ENCODE results near the gene PFN4.
"Not testable (repeated sequence)": the region's sequence is repeated elsewhere in the genome, so short reads cannot be mapped to it uniquely, and the experiment has no call there.

PFN4 gene

GRCh38 chr2:24100732-24101131 is 22.4 kb downstream of the PFN4 start:
- not testable (repeated sequence) for H3K27me3 ChIP-seq (ENCODE audit: insufficient read depth, low read length); H3K36me3 ChIP-seq (ENCODE audit: insufficient read depth, low read length); H3K27ac ChIP-seq (ENCODE audit: low read depth, low read length)

GRCh38 chr2:24095171-24095677 is 27.9 kb downstream of the PFN4 start:
- H3K27me3 ChIP-seq (ENCODE audit: insufficient read depth, low read length); H3K36me3 ChIP-seq (ENCODE audit: insufficient read depth, low read length); H3K4me3 ChIP-seq (ENCODE audit: low read depth, low read length); H2AFZ ChIP-seq (ENCODE audit: low read length, unreplicated experiment); H3K79me2 ChIP-seq (ENCODE audit: control insufficient read depth, insufficient read depth, low read length, unreplicated experiment); H3K27ac ChIP-seq (ENCODE audit: low read depth, low read length); H3K4me1 ChIP-seq (ENCODE audit: control insufficient read depth, insufficient read depth, low read length, unreplicated experiment): not testable (repeated sequence)

More at GRCh38 chr2:24100732-24101131, 22.4 kb downstream of the PFN4 start:
- H2AFZ ChIP-seq (ENCODE audit: low read length, unreplicated experiment); H3K79me2 ChIP-seq (ENCODE audit: control insufficient read depth, insufficient read depth, low read length, unreplicated experiment); H3K4me1 ChIP-seq (ENCODE audit: control insufficient read depth, insufficient read depth, low read length, unreplicated experiment); H3K4me3 ChIP-seq (ENCODE audit: low read depth, low read length): not testable (repeated sequence)

- H3K27ac ChIP-seq (ENCODE audit: low read depth, low read length); H3K4me3 ChIP-seq (ENCODE audit: low read depth, low read length); H3K36me3 ChIP-seq (ENCODE audit: insufficient read depth, low read length); H2AFZ ChIP-seq (ENCODE audit: low read length, unreplicated experiment); H3K27me3 ChIP-seq (ENCODE audit: insufficient read depth, low read length); H3K4me1 ChIP-seq (ENCODE audit: control insufficient read depth, insufficient read depth, low read length, unreplicated experiment); H3K79me2 ChIP-seq (ENCODE audit: control insufficient read depth, insufficient read depth, low read length, unreplicated experiment): not testable (repeated sequence)
Observed at GRCh38 chr2:24093270-24093669, 29.9 kb downstream of the PFN4 start.

GRCh38 chr2:24088821-24089359 is 34.2 kb downstream of the PFN4 start:
- no peak overlapping the region for H3K4me3 ChIP-seq (ENCODE audit: low read depth, low read length)

GRCh38 chr2:24087032-24087431 is 36.1 kb downstream of the PFN4 start:
- Histone ChIP-seq H3K4me1 (ENCODE audit: control insufficient read depth, insufficient read depth, low read length, unreplicated experiment) (peaks cover 10% of the 10 kb centered on the region), H3K36me3 (ENCODE audit: insufficient read depth, low read length) (no peaks in the 10 kb centered on the region), H3K27ac (ENCODE audit: low read depth, low read length) (no peak overlapping the region), H3K27me3 (ENCODE audit: insufficient read depth, low read length) (no peaks in the 10 kb centered on the region), H3K79me2 (ENCODE audit: control insufficient read depth, insufficient read depth, low read length, unreplicated experiment) (peaks cover 11% of the 10 kb centered on the region), H2AFZ (ENCODE audit: low read length, unreplicated experiment) (no peak overlapping the region), H3K4me3 (ENCODE audit: low read depth, low read length) (no peak overlapping the region)

More at GRCh38 chr2:24088821-24089359, 34.2 kb downstream of the PFN4 start:
- Histone ChIP-seq H2AFZ (ENCODE audit: low read length, unreplicated experiment) (no peak overlapping the region), H3K27me3 (ENCODE audit: insufficient read depth, low read length) (no peaks in the 10 kb centered on the region), H3K36me3 (ENCODE audit: insufficient read depth, low read length) (no peaks in the 10 kb centered on the region), H3K27ac (ENCODE audit: low read depth, low read length) (no peak overlapping the region), H3K4me1 (ENCODE audit: control insufficient read depth, insufficient read depth, low read length, unreplicated experiment) (no peaks in the 10 kb centered on the region), H3K79me2 (ENCODE audit: control insufficient read depth, insufficient read depth, low read length, unreplicated experiment) (no peaks in the 10 kb centered on the region)

- Histone ChIP-seq H2AFZ (ENCODE audit: low read length, unreplicated experiment) (no peak overlapping the region), H3K36me3 (ENCODE audit: insufficient read depth, low read length) (no peaks in the 10 kb centered on the region), H3K4me1 (ENCODE audit: control insufficient read depth, insufficient read depth, low read length, unreplicated experiment) (peaks cover 10% of the 10 kb centered on the region), H3K4me3 (ENCODE audit: low read depth, low read length) (no peak overlapping the region), H3K79me2 (ENCODE audit: control insufficient read depth, insufficient read depth, low read length, unreplicated experiment) (peaks cover 11% of the 10 kb centered on the region), H3K27me3 (ENCODE audit: insufficient read depth, low read length) (no peaks in the 10 kb centered on the region), H3K27ac (ENCODE audit: low read depth, low read length) (no peak overlapping the region)
Observed at GRCh38 chr2:24086241-24086640, 36.9 kb downstream of the PFN4 start.

GRCh38 chr2:24085200-24085489 is 38.0 kb downstream of the PFN4 start:
- Histone ChIP-seq H3K36me3 (ENCODE audit: insufficient read depth, low read length) (no peaks in the 10 kb centered on the region), H2AFZ (ENCODE audit: low read length, unreplicated experiment) (peak overlapping the region; percentile 88), H3K79me2 (ENCODE audit: control insufficient read depth, insufficient read depth, low read length, unreplicated experiment) (peaks cover 11% of the 10 kb centered on the region), H3K27me3 (ENCODE audit: insufficient read depth, low read length) (no peaks in the 10 kb centered on the region), H3K4me3 (ENCODE audit: low read depth, low read length) (peak overlapping the region; percentile 79), H3K27ac (ENCODE audit: low read depth, low read length) (peak overlapping the region; percentile 67), H3K4me1 (ENCODE audit: control insufficient read depth, insufficient read depth, low read length, unreplicated experiment) (peaks cover 10% of the 10 kb centered on the region)

- no peaks in the 10 kb centered on the region for H3K36me3 ChIP-seq (ENCODE audit: insufficient read depth, low read length)
- no peaks in the 10 kb centered on the region for H3K27me3 ChIP-seq (ENCODE audit: insufficient read depth, low read length)
- H3K4me3 ChIP-seq (ENCODE audit: low read depth, low read length): peak within 1 kb of the TSS; percentile 79
Observed at GRCh38 chr2:24084386-24085199, 38.5 kb downstream of the PFN4 start, which contains the start of gene TP53I3. TSS of gene TP53I3 (minus strand) at chr2:24084834. CDS start at chr2:24084326, 508 bp downstream.

GRCh38 chr2:24083567-24084385 is 39.4 kb downstream of the PFN4 start:
- Histone ChIP-seq H3K27ac (ENCODE audit: low read depth, low read length) (peak overlapping the region; percentile 66), H3K79me2 (ENCODE audit: control insufficient read depth, insufficient read depth, low read length, unreplicated experiment) (peaks cover 11% of the 10 kb centered on the region), H2AFZ (ENCODE audit: low read length, unreplicated experiment) (peak overlapping the region; percentile 82), H3K36me3 (ENCODE audit: insufficient read depth, low read length) (no peaks in the 10 kb centered on the region), H3K27me3 (ENCODE audit: insufficient read depth, low read length) (no peaks in the 10 kb centered on the region), H3K4me1 (ENCODE audit: control insufficient read depth, insufficient read depth, low read length, unreplicated experiment) (peaks cover 10% of the 10 kb centered on the region), H3K4me3 (ENCODE audit: low read depth, low read length) (peak overlapping the region; percentile 79)

More at GRCh38 chr2:24084386-24085199, 38.5 kb downstream of the PFN4 start, which contains the start of gene TP53I3:
- peaks cover 10% of the 10 kb centered on the region for H3K4me1 ChIP-seq (ENCODE audit: control insufficient read depth, insufficient read depth, low read length, unreplicated experiment)
- H3K27ac ChIP-seq (ENCODE audit: low read depth, low read length): peak within 1 kb of the TSS; percentile 67
- peak within 1 kb of the TSS; percentile 88 for H2AFZ ChIP-seq (ENCODE audit: low read length, unreplicated experiment)
- H3K79me2 ChIP-seq (ENCODE audit: control insufficient read depth, insufficient read depth, low read length, unreplicated experiment): peaks cover 11% of the 10 kb centered on the region

- peak overlapping the region; percentile 66 for H3K27ac ChIP-seq (ENCODE audit: low read depth, low read length)
- peak overlapping the region; percentile 82 for H2AFZ ChIP-seq (ENCODE audit: low read length, unreplicated experiment)
- H3K36me3 ChIP-seq (ENCODE audit: insufficient read depth, low read length): no peaks in the 10 kb centered on the region
- H3K4me3 ChIP-seq (ENCODE audit: low read depth, low read length): peak overlapping the region; percentile 79
- peaks cover 10% of the 10 kb centered on the region for H3K4me1 ChIP-seq (ENCODE audit: control insufficient read depth, insufficient read depth, low read length, unreplicated experiment)
- H3K79me2 ChIP-seq (ENCODE audit: control insufficient read depth, insufficient read depth, low read length, unreplicated experiment): peaks cover 11% of the 10 kb centered on the region
- no peaks in the 10 kb centered on the region for H3K27me3 ChIP-seq (ENCODE audit: insufficient read depth, low read length)
Observed at GRCh38 chr2:24082787-24083566, 40.2 kb downstream of the PFN4 start.

All from ACC112 (cell line).